Measurements from ENCODE around the gene DNAH6.

The DNAH6 gene

GRCh38 chr2:84700006-84700405 is 183.7 kb downstream of the DNAH6 start:
- DNase-seq (ENCODE audit: low read depth): no peak
- TF ChIP-seq POLR2A (IDR thresholded peaks at IDR 0.05; ENCODE audit: extremely low read depth, insufficient read length) (no peak), CTCF (IDR thresholded peaks at IDR 0.05; ENCODE audit: low read depth, low read length) (no peak), MAX (IDR thresholded peaks at IDR 0.05; ENCODE audit: low read depth, low read length) (no peak), MYC (IDR thresholded peaks at IDR 0.05; ENCODE audit: low read depth, low read length) (no peak)
- no peak overlapping the region for H3K4me3 ChIP-seq (ENCODE audit: low read depth, low read length)

- TF ChIP-seq POLR2A (IDR thresholded peaks at IDR 0.05; ENCODE audit: extremely low read depth, insufficient read length) (no peak), MYC (IDR thresholded peaks at IDR 0.05; ENCODE audit: low read depth, low read length) (no peak), MAX (IDR thresholded peaks at IDR 0.05; ENCODE audit: low read depth, low read length) (no peak), CTCF (IDR thresholded peaks at IDR 0.05; ENCODE audit: low read depth, low read length) (no peak)
- no peak overlapping the region for H3K4me3 ChIP-seq (ENCODE audit: low read depth, low read length)
- DNase-seq (ENCODE audit: low read depth): no peak
Measured at GRCh38 chr2:84701880-84702279, 185.6 kb downstream of the DNAH6 start.

- no peak for DNase-seq (ENCODE audit: low read depth)
- H3K4me3 ChIP-seq (ENCODE audit: low read depth, low read length): no peak overlapping the region
- TF ChIP-seq POLR2A (IDR thresholded peaks at IDR 0.05; ENCODE audit: extremely low read depth, insufficient read length): no peak
- no peak for TF ChIP-seq CTCF (IDR thresholded peaks at IDR 0.05; ENCODE audit: low read depth, low read length)
- TF ChIP-seq MYC (IDR thresholded peaks at IDR 0.05; ENCODE audit: low read depth, low read length): no peak
- no peak for TF ChIP-seq MAX (IDR thresholded peaks at IDR 0.05; ENCODE audit: low read depth, low read length)
Measured at GRCh38 chr2:84702941-84703340, 186.6 kb downstream of the DNAH6 start.

- TF ChIP-seq CTCF (IDR thresholded peaks at IDR 0.05; ENCODE audit: low read depth, low read length) (no peak), POLR2A (IDR thresholded peaks at IDR 0.05; ENCODE audit: extremely low read depth, insufficient read length) (no peak), MAX (IDR thresholded peaks at IDR 0.05; ENCODE audit: low read depth, low read length) (no peak), MYC (IDR thresholded peaks at IDR 0.05; ENCODE audit: low read depth, low read length) (no peak)
- H3K4me3 ChIP-seq (ENCODE audit: low read depth, low read length): no peak overlapping the region
- no peak for DNase-seq (ENCODE audit: low read depth)
Measured at GRCh38 chr2:84703831-84704230, 187.5 kb downstream of the DNAH6 start.

- TF ChIP-seq MYC (IDR thresholded peaks at IDR 0.05; ENCODE audit: low read depth, low read length) (no peak), CTCF (IDR thresholded peaks at IDR 0.05; ENCODE audit: low read depth, low read length) (no peak), MAX (IDR thresholded peaks at IDR 0.05; ENCODE audit: low read depth, low read length) (no peak), POLR2A (IDR thresholded peaks at IDR 0.05; ENCODE audit: extremely low read depth, insufficient read length) (no peak)
- DNase-seq (ENCODE audit: low read depth): no peak
- no peak overlapping the region for H3K4me3 ChIP-seq (ENCODE audit: low read depth, low read length)
Measured at GRCh38 chr2:84704505-84705244, 188.4 kb downstream of the DNAH6 start.

All from NB4 (cell line).